CD4-positive, alpha-beta memory T cell (primary cell): ENCODE data around the gene CMYA5. TPM values are rescaled to one million over a fixed set of nuclear protein-coding genes. Genes with fewer than 3 reads are reported as not detected.
"Not testable (repeated sequence)": the region's sequence is repeated elsewhere in the genome, so short reads cannot be mapped to it uniquely, and the experiment has no call there.

Source experiments
- CTCF ChIA-PET: fragments of 350-600 bp; sonication (Branson Sonifier 250); formaldehyde crosslinking; loops from one replicate; lab custom pipeline; 2021; ENCODE audit warnings: inconsistent platforms; ENCODE audit not compliant: partially characterized antibody; lab: Charles Lee
- POLR2A ChIA-PET: fragments of 350-600 bp; sonication (Branson Sonifier 250); formaldehyde crosslinking; loops from one replicate; lab custom pipeline; 2021; ENCODE audit not compliant: partially characterized antibody; lab: Charles Lee
- DNase-seq, 5 donors: peaks; one replicate each; pipeline versions ENCODE4 v3.0.0 to v3.0.0-alpha.2; 2020 to 2022; ENCODE audit warnings: mixed read lengths in 1 of 5
- H3K27ac ChIP-seq: one replicate; pipeline ENCODE4 v1.7.0; 2013; ENCODE audit warnings: low read depth, low read length
- H3K27me3 ChIP-seq: 2 replicates; pipeline ENCODE4 v1.7.0; 2013; ENCODE audit warnings: mild to moderate bottlenecking, low read length, moderate library complexity; ENCODE audit not compliant: insufficient read depth
- H3K36me3 ChIP-seq: 2 replicates; pipeline ENCODE4 v1.7.0; 2013; ENCODE audit warnings: mild to moderate bottlenecking, low read length, moderate library complexity; ENCODE audit not compliant: insufficient read depth
- H3K4me1 ChIP-seq: 2 replicates; pipeline ENCODE4 v1.7.0; 2013; ENCODE audit warnings: mild to moderate bottlenecking, low read length, moderate library complexity; ENCODE audit not compliant: insufficient read depth
- H3K4me3 ChIP-seq, 2 donors: one replicate each; pipeline ENCODE4 v1.7.0; 2013; ENCODE audit warnings: low read length in 2 of 2, mild to moderate bottlenecking in 1 of 2
- H3K9me3 ChIP-seq, 2 donors: one replicate each; pipeline ENCODE4 v1.7.0; 2013; ENCODE audit warnings: low read length in 2 of 2, control low read depth in 1 of 2; ENCODE audit not compliant: control insufficient read depth in 1 of 2
- H3K27ac Mint-ChIP-seq, 7 donors: one replicate each; pipeline ENCODE4 v1.8.0; 2020 to 2021; ENCODE audit warnings: mixed read lengths in 7 of 7, mild to moderate bottlenecking in 6 of 7, inconsistent platforms in 3 of 7, moderate library complexity in 3 of 7
- H3K27me3 Mint-ChIP-seq, 2 donors: one replicate each; pipeline ENCODE4 v1.8.0; 2020 to 2021; ENCODE audit warnings: mixed read lengths in 2 of 2
- H3K36me3 Mint-ChIP-seq, 2 donors: one replicate each; pipeline ENCODE4 v1.8.0; 2020 to 2021; ENCODE audit warnings: mixed read lengths in 2 of 2, inconsistent platforms in 1 of 2, mild to moderate bottlenecking in 1 of 2
- H3K4me1 Mint-ChIP-seq, 4 donors: one replicate each; pipeline ENCODE4 v1.8.0; 2020 to 2021; ENCODE audit warnings: mixed read lengths in 4 of 4, mild to moderate bottlenecking in 1 of 4
- H3K4me3 Mint-ChIP-seq, 8 donors: one replicate each; pipeline ENCODE4 v1.8.0; 2020 to 2021; ENCODE audit warnings: mixed read lengths in 8 of 8, mild to moderate bottlenecking in 7 of 8, moderate library complexity in 6 of 8, inconsistent platforms in 3 of 8
- H3K9me3 Mint-ChIP-seq, 8 donors: one replicate each; pipeline ENCODE4 v1.8.0; 2020 to 2021; ENCODE audit warnings: mixed read lengths in 8 of 8, mild to moderate bottlenecking in 5 of 8, inconsistent platforms in 3 of 8, moderate library complexity in 1 of 8
- intact Hi-C: fragments of 100-400 bp; cut with micrococcal nuclease; formaldehyde crosslinking; loops from one replicate; pipeline ENCODE4 v1.15.1; 2023
- polyA plus RNA-seq, 2 donors: library from polyadenylated mRNA; unstranded; fragments of 300-500 nt; fragmentation: Illumina TruSeq; gene quantifications; one replicate each; pipeline ENCODE4 v1.2.3, GENCODE V29; 2021
- total RNA-seq, 2 experiments: library from RNA; stranded (reverse); gene quantifications; one replicate each; pipeline ENCODE4 v1.2.3, GENCODE V29; 2021

Gene CMYA5
- total and polyA plus RNA-seq, 4 experiments from 2014 or later, result 0.07 to 0.20 (median 0.18) TPM

DNA sequence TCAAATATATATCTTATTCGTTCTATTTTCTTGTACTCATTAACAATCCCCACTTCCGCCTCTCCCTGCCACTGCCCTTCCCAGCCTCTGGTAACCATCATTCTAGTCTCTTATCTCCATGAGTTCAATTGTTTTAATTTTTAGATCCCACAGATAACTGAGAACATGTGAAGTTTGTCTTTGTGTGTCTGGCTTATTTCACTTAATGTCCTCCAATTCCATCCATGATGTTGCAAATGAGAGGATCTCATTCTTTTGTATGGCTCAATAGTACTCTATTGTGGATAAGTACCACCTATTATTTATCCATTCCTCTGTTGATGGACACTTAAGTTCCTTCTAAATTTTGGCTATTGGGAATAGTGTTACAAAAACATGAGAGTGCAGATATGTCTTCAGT lies 17.2 kb upstream of the CMYA5 start:
- Mint-ChIP-seq H3K9me3 (no peaks in the 10 kb centered on the region), H3K36me3 (peaks cover 55% of the 10 kb centered on the region in 2 donors), H3K4me1 (peaks cover 6 to 18% (median 11%) of the 10 kb centered on the region in 4 donors), H3K27ac (peak overlapping the region in 1 of 7 donors; percentile 91), H3K4me3 (no peak overlapping the region), H3K27me3 (no peaks in the 10 kb centered on the region)
- Histone ChIP-seq H3K4me1 (no peaks in the 10 kb centered on the region), H3K9me3 (no peaks in the 10 kb centered on the region), H3K36me3 (peaks cover 16% of the 10 kb centered on the region), H3K27ac (no peak overlapping the region), H3K27me3 (no peaks in the 10 kb centered on the region), H3K4me3 (no peak overlapping the region)
- ChIA-PET POLR2A (no interaction called here), CTCF (no interaction called here)
- no peak for DNase-seq
- intact Hi-C loops, result no loop called here

DNA sequence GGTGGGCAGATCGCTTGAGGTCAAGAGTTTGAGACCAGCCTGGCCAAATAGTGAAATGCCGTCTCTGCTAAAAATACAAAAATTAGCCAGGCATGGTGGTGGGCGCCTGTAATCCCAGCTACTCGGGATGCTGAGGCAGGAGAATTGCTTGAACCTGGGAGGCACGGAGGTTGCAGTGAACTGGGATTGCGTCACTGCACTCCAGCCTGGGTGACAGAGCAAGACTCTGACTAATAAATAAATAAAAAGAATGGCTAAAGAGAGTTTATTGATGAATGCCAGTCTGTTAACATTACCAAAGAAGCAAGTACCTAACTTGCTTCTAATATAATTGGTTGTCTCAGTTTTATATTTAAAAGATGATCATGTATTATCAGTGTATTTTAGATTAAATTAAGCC lies 13.3 kb upstream of the CMYA5 start:
- H3K27ac Mint-ChIP-seq, CTCF ChIA-PET, POLR2A ChIA-PET, H3K27me3 Mint-ChIP-seq, H3K9me3 ChIP-seq, H3K27ac ChIP-seq, H3K27me3 ChIP-seq, H3K4me1 ChIP-seq, H3K4me3 ChIP-seq, intact Hi-C loops, H3K4me3 Mint-ChIP-seq, H3K9me3 Mint-ChIP-seq, DNase-seq: not testable (repeated sequence)
- peaks cover 10% of the 10 kb centered on the region for H3K36me3 ChIP-seq
- Mint-ChIP-seq H3K36me3 (peaks cover 49 to 54% of the 10 kb centered on the region in 2 donors), H3K4me1 (peaks cover 6 to 26% (median 14%) of the 10 kb centered on the region in 4 donors)

DNA sequence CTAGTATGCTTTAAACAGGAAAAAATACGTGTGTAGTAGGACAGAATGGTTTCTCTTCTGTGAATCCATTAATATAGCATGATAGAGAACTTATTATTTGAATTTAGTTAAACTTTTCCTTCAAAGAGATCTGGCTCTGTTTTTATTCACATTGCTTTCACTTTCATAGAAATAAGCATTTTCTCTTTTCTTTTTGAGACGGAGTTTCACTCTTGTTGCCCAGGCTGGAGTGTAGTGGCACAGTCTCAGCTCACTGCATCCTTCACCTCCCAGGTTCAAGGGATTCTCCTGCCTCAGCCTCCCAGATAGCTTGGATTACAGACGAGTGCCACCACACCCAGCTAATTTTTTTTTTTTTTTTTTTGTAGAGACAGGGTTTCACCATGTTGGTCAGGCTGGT lies 7.5 kb upstream of the CMYA5 start:
- CTCF ChIA-PET, H3K27ac ChIP-seq, H3K27me3 Mint-ChIP-seq, H3K4me3 ChIP-seq, H3K27me3 ChIP-seq, DNase-seq, H3K4me1 ChIP-seq, H3K9me3 ChIP-seq, H3K9me3 Mint-ChIP-seq, intact Hi-C loops: not testable (repeated sequence)
- Mint-ChIP-seq H3K36me3 (peaks cover 53 to 63% of the 10 kb centered on the region in 2 donors), H3K4me1 (peaks cover 0 to 19% (median 8%) of the 10 kb centered on the region in 4 donors), H3K27ac (peak overlapping the region in 2 of 7 donors; percentile 22 to 52), H3K4me3 (peak overlapping the region in 1 of 8 donors; percentile 26)
- POLR2A ChIA-PET, result interaction anchor here (0.6 kb wide), 1 partner anchor 12 kb away, joined by 3 read pairs; no protein-coding TSS in a partner anchor
- H3K36me3 ChIP-seq, result peaks cover 23% of the 10 kb centered on the region

DNA sequence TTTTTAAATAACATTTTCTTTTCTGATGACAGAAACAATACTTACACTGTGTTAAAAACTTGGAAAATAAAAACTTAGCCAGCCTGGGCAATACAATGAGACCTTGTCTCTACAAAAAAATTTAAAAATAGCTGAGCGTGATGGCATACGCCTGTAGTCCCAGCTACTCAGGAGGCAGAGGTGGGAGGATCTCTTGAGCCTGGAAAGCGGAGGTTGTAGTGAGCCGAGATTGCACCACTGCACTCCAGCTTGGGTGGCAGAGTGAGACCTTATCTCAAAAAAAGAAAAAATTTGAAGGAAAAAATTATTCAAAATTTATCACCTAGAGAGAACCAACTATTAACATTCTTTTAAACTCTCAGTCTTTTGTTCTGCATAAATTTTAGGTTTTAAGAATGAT lies 4.9 kb upstream of the CMYA5 start:
- H3K9me3 ChIP-seq, result no peaks in the 10 kb centered on the region
- intact Hi-C loops, result no loop called here
- DNase-seq, result no peak
- H3K4me1 ChIP-seq, result no peaks in the 10 kb centered on the region
- no peak overlapping the region for H3K4me3 ChIP-seq
- H3K4me3 Mint-ChIP-seq, result no peak overlapping the region
- ChIA-PET POLR2A (no interaction called here), CTCF (no interaction called here)
- no peaks in the 10 kb centered on the region for H3K9me3 Mint-ChIP-seq
- H3K36me3 ChIP-seq, result peaks cover 23% of the 10 kb centered on the region
- H3K4me1 Mint-ChIP-seq, result peaks cover 0 to 19% (median 8%) of the 10 kb centered on the region in 4 donors
- no peak overlapping the region for H3K27ac Mint-ChIP-seq
- H3K27me3 Mint-ChIP-seq, result no peaks in the 10 kb centered on the region
- no peaks in the 10 kb centered on the region for H3K27me3 ChIP-seq
- peaks cover 62 to 64% of the 10 kb centered on the region in 2 donors for H3K36me3 Mint-ChIP-seq
- H3K27ac ChIP-seq, result no peak overlapping the region

DNA sequence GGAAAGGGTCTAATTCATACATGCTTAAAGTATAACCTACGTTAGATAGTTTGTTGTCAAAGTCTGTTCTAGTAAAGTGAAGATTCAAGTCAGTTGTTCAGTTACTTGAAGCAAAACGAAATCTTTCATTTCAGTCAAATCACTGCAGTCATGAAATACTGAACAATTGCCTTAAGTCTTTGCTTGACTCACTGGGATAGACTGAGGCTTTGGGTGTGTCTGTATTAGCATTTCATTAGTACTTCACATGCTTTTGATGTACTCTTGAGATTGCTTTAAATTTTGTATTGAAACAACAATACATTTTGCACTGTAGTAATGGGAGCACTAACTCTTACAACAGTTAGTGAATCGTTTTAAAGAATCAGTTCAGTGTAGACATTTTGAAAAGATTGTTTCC lies 4.0 kb upstream of the CMYA5 start:
- no peaks in the 10 kb centered on the region for H3K27me3 Mint-ChIP-seq
- H3K9me3 Mint-ChIP-seq, result peaks cover 0 to 2% (median 0%) of the 10 kb centered on the region in 8 donors
- Histone ChIP-seq H3K4me3 (no peak overlapping the region), H3K9me3 (no peaks in the 10 kb centered on the region), H3K27me3 (no peaks in the 10 kb centered on the region), H3K36me3 (peaks cover 18% of the 10 kb centered on the region), H3K27ac (no peak overlapping the region), H3K4me1 (no peaks in the 10 kb centered on the region)
- peaks cover 62 to 65% of the 10 kb centered on the region in 2 donors for H3K36me3 Mint-ChIP-seq
- no peak for DNase-seq
- CTCF ChIA-PET, result no interaction called here
- H3K27ac Mint-ChIP-seq, result peak overlapping the region in 1 of 7 donors; percentile 46
- POLR2A ChIA-PET, result no interaction called here
- peaks cover 0 to 15% (median 8%) of the 10 kb centered on the region in 4 donors for H3K4me1 Mint-ChIP-seq
- intact Hi-C loops, result no loop called here
- no peak overlapping the region for H3K4me3 Mint-ChIP-seq

DNA sequence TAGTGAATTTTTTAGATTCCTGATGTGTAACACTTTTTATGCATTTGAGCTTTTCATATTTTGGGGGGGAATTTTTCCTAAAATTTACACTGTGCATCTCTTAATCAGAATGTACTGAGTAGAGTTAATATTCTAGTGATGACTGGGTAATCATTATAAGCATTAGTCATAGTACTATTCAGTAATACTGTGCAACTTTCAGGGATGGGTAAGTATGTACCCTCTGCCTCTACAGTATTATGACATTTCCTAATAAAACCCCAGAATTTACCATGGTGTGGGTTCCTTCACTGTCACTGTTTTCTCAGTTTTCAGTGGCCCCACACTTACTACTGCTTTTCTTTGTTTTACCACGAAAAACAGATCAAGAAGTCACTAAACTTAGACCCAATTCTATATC lies 2.8 kb upstream of the CMYA5 start:
- H3K4me3 Mint-ChIP-seq, result no peak overlapping the region
- POLR2A ChIA-PET, result no interaction called here
- CTCF ChIA-PET, result no interaction called here

DNA sequence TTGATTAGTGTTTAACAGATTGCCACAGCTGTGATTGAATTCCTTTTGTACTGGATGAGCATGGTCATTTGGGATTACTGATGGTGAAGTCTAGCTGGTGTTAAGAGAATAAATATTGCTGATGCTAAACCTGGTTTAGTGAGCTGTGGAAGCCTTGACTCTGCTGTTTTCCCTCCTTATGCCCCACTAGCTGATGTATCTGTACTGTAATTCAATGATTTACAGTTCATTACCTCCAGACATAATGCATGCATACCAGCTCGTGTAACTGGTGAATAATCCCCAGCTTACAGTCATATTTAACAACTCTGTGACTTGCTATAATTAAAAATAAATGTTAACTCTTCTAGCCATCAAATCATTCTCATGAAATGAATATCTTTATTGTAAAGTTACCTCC lies 1.7 kb upstream of the CMYA5 start:
- no peak overlapping the region for H3K4me3 Mint-ChIP-seq
- no peak overlapping the region for H3K4me3 ChIP-seq
- CTCF ChIA-PET, result interaction anchor here (0.6 to 1.5 kb wide), 2 partner anchors 10 to 1078 kb away, joined by 4 read pairs; no protein-coding TSS in a partner anchor
- POLR2A ChIA-PET, result no interaction called here
- H3K27ac Mint-ChIP-seq, result no peak overlapping the region
- H3K36me3 Mint-ChIP-seq, result peaks cover 44 to 51% of the 10 kb centered on the region in 2 donors
- H3K27ac ChIP-seq, result no peak overlapping the region
- no peaks in the 10 kb centered on the region for H3K9me3 ChIP-seq
- peaks cover 8% of the 10 kb centered on the region for H3K36me3 ChIP-seq
- peaks cover 0 to 2% (median 0%) of the 10 kb centered on the region in 8 donors for H3K9me3 Mint-ChIP-seq
- H3K27me3 Mint-ChIP-seq, result no peaks in the 10 kb centered on the region
- H3K4me1 ChIP-seq, result no peaks in the 10 kb centered on the region
- H3K27me3 ChIP-seq, result no peaks in the 10 kb centered on the region
- intact Hi-C loops, result no loop called here
- no peak for DNase-seq
- H3K4me1 Mint-ChIP-seq, result peaks cover 0 to 9% (median 3%) of the 10 kb centered on the region in 4 donors

More for the DNA sequence above, 2.8 kb upstream of the CMYA5 start:
- peak overlapping the region in 1 of 7 donors; percentile 14 for H3K27ac Mint-ChIP-seq
- Histone ChIP-seq H3K4me1 (no peaks in the 10 kb centered on the region), H3K27me3 (no peaks in the 10 kb centered on the region), H3K27ac (no peak overlapping the region), H3K4me3 (no peak overlapping the region), H3K9me3 (no peaks in the 10 kb centered on the region), H3K36me3 (peaks cover 17% of the 10 kb centered on the region)
- H3K4me1 Mint-ChIP-seq, result peaks cover 0 to 10% (median 4%) of the 10 kb centered on the region in 4 donors
- DNase-seq, result no peak
- peaks cover 0 to 2% (median 0%) of the 10 kb centered on the region in 8 donors for H3K9me3 Mint-ChIP-seq
- intact Hi-C loops, result no loop called here
- H3K27me3 Mint-ChIP-seq, result no peaks in the 10 kb centered on the region
- H3K36me3 Mint-ChIP-seq, result peaks cover 54 to 58% of the 10 kb centered on the region in 2 donors
